SIG-M5 treated with dmso at 0.1 percent for 504 hours (cell line): ENCODE results near the gene ZFP28.

Experiments
- DNase-seq: peaks from one replicate; lab custom pipeline; 2025; ENCODE audit not compliant: unreplicated experiment; lab: John Stamatoyannopoulos, UW

ZFP28 gene

GRCh38 chr19:56595548-56595899, 56.8 kb downstream of the ZFP28 start:
- DNase-seq = no peak

- no peak for DNase-seq
These were observed 57.9 kb downstream of the ZFP28 start for GRCh38 chr19:56596676-56597075.

GRCh38 chr19:56597696-56598095, 58.9 kb downstream of the ZFP28 start:
- no peak for DNase-seq

GRCh38 chr19:56601375-56601774, 62.6 kb downstream of the ZFP28 start:
- DNase-seq = no peak

GRCh38 chr19:56603829-56604228, 65.1 kb downstream of the ZFP28 start:
- DNase-seq = no peak
